ENCODE measurements around the gene TFF3.

TFF3 gene, protein sequence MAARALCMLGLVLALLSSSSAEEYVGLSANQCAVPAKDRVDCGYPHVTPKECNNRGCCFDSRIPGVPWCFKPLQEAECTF

DNA sequence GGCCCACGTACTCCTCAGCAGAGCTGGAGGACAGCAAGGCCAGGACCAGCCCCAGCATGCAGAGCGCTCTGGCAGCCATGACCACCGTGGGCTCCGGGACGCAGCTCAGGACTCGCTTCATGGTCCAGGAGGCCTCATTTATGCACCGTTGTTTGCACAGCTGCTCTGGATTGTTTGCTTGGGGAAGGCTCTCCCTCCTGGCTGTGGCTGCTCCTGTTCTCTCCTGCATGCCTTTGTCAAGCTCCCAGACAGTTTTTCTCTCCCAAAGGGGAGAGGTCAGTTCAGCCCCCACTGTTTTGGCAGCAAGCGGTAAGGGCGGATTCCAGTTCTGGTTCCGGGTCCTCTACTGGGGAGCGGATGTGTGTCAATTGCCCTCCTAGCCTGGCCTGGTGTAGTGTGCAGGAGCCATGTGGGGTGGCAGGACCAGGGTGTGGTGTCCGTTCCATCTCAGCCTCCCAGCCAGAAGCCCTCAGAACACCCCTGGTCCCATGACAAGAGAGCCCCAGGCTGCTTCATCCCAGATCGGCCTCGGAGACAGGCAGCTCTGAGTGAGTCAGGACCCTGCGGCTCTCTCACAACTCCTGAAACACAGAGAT is at the start of gene TFF3:
TSS of gene TFF3 (minus strand) at position 114 of the 596 bp plus-strand sequence. CDS start at position 79, 35 bp downstream.
- DNase-seq (ENCODE audit: low read depth): no peak

DNA sequence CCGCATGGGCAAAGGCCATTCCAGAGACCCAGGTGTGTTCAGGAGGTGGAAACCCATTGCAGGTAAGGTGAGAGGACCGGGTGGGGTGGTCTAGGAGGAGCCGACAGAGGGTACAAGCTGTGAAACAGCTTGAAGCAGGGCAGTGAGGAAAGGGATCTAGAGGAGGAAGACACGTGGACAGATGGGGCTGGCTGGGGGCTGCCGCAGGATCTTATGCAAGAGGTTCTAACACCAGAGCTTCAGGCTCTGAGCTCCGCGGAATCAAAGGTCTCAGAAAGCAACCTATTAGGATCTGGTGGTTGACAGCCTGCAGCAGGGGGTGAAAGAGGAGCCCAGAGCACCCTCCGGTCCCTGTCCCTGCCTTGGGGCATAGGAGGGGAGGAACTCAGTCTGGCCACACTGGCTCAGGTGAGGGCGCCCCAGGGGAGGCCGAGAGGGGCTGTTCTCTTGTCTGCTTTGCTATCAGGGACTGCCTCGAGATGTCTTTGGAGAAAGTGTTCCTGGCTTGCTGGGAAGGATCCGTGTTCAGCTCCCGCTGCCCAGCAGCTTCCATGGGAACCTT is 49.2 kb upstream of the TFF3 start:
- no peak for DNase-seq (ENCODE audit: low read depth)

DNA sequence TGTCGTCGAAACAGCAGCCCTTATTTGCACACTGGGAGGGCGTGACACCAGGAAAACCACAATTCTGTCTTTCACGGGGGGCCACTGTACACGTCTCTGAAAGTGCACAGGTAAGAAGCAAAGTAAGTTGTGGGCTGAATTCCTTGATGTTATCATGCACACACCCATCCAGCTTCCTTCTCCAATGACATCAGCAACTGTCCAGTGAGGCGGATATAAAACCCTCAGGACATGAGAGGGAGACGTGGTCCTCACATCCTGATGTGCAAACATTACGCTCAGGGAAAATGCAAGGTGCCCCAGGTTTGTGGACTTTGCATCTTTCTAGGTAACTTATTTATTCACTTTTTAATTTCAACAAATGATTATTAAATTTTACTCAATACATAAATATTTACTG is 48.1 kb upstream of the TFF3 start:
- no peak for DNase-seq (ENCODE audit: low read depth)

DNA sequence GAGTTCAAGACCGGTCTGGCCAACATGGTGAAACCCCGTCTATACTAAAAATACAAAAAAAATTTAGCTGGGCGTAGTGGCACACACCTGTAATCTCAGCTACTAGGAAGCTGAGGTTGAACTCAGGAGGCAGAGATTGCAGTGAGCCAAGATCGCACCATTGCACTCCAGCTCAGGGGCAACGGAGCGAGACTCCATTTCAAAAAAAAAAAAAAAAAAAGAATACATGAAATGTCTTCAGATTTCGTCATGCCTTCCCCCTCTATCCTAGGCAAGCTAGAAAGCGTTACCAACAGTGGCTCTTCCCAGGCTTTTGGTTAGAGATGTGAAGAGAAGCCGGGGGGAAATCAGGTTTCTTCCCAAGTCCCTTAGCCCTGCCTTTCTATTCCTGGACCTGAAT is 47.5 kb upstream of the TFF3 start:
- no peak for DNase-seq (ENCODE audit: low read depth)

DNA sequence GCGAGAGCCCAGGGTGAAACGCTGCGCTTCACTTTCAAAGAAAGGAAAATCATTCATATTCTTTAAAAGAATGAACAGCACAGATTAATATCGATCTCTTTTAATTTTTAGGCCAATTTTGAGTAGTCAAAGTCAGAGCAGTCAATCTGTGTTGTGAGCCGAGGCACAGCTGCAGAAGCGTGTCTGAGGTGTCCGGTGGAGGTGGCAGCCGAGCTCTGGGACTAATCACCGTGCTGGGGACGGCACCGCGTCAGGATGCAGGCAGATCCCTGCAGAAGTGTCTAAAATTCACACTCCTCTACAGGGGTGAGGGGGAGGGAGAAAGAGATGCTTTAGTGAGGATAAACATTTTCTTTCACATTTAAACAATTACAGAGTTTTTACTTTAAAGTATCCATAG is 47.0 kb upstream of the TFF3 start:
- DNase-seq (ENCODE audit: low read depth): no peak

DNA sequence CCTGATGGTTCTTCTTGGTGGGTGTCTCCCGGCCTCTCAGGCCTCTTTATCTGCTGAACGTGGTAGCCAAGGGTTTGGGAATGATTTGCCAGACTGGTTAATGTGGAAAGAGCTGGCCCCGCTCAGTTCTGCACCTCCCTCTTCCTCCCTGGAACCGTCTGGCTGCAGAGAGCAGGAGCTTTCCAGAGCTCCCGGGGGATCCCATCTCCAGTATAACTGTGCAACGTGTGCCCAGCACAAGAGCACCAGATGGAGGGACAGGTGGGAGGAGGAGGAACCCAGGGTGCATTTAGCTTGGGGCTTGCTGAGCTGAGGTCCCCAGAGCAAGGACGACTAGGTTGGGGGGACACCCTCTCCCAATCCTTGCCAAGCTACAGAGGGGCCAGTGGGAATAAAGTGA is 46.1 kb upstream of the TFF3 start:
- no peak for DNase-seq (ENCODE audit: low read depth)

DNA sequence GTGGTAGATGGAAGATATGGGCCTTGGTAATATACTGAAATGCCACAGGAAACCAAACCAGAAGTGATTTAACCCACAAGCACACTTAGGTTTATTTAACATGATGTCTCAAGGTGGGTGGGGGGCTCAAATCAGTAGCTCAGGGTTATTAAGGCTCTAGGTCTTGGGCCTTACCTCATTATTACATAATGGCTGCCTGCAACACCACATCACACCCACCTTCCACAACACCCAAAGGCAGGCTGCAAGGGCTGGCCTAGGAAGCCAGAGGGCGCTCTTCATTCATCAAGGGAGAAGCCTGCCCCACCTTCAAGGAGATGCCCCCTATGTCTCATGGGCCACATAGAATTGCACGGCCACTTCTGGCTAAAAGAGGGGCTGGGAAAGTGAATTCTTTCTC is 45.1 kb upstream of the TFF3 start:
- no peak for DNase-seq (ENCODE audit: low read depth)

DNA sequence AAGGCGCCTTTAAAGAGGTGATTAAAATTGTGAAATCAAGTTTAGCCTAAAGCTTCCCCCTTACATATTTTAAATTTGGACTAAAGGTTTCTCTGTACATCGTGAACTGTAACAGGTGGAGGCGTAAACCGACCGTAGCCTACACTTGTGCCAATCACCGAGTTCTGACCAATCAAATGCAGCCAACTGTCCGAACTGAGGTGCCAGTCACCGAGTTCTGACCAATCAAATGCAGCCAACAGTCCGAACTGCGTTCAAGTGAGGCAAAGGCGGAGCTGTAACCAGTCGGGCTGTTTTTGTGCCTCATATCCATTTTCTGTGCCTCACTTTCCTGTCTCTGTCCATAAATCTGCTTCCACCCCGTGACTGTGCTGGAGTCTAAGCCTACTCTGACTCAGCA is 43.7 kb upstream of the TFF3 start:
- no peak for DNase-seq (ENCODE audit: low read depth)

DNA sequence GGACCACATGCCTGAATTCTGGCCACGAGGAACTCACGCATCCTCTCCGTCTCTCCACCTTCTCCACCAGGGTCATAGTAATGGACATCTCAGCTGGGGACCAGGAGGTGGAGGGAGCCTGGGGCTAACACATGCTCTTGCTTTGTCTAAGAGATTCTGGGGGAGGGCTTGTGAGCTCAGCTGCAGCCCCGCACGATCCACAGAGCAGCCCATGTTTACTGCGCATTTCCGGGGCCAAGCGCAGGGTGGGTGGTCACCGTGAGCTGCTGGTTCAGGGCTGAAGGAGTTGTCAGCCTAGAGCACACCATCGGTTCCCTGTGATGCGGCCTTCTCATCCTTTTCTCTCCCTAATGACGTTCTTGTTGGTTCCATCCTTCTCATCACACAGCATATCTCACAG is 43.1 kb upstream of the TFF3 start:
- DNase-seq (ENCODE audit: low read depth): no peak

DNA sequence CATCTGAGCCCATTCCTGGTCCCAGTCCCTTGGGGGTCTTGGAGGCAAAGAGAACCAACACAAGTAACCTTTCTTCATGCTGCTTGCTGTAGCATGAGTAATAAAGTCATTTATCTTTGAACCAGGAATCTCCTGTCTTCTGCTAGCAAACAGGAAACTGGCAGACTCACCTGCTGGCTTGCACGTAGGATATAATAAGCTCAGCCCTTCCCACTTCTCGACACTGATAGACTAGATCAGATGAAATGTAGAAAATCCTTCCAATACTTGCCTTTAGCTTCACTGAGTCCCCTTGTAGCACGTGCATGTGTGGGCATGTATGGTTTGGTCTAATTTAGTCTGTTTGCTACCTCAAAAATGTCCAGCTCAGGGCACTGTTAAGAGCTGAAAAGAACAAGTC is 42.1 kb upstream of the TFF3 start:
- no peak for DNase-seq (ENCODE audit: low read depth)

DNA sequence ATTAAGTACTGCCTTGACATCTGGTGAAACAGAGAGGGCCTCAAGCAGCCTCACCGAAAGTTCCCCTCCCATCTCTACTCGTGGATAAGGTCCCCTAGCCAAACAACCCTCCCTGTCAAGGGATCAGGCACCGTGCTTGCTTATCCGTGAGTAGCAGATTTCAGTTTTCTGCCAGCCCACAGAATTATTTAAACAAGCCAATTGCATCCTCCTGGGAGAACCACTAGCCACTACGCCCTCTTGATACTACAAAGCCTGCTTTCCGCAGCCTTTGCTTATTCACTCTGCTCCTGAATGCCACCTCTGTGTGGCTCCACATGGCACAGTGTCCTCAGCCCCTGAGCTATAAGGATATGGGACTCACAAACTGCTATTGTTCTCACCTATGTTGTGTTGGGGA is 41.4 kb upstream of the TFF3 start:
- no peak for DNase-seq (ENCODE audit: low read depth)

DNA sequence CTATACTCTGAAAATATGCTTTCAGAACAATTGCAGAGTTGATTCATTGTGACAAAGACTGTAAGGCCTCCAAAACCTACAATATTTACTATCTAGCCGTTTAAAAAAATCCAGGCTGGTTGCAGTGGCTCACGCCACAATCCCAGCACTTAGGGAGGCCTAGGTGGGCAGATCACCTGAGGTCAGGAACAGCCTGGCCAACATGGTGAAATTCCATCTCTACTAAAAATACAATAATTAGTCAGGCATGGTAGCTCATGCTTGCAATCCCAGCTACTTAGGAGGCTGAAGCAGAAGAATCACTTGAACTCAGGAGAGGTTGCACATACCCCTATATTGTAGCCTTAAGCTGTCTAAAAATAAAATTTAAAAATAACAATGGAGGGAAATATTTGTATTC is 40.8 kb upstream of the TFF3 start:
- no peak for DNase-seq (ENCODE audit: low read depth)

DNA sequence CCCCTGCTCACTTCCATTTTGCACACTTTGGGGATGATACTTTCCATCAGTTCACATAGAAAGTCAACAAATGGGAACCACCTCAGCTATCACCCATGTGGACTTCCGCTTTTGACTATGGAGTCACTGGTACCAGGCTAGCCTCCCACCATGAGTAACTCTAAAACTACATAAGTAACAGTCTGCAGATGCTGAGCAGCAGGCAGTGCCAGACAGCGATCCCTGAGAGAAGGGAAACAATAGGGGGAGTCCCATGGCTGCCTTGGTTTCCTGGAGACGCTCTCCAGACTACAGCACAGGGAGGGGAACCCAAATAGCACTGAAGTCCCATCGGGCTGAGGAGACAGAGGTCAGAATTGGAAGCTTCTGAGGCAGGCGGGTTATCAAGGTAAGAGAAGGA is 38.4 kb upstream of the TFF3 start:
- DNase-seq (ENCODE audit: low read depth): no peak

DNA sequence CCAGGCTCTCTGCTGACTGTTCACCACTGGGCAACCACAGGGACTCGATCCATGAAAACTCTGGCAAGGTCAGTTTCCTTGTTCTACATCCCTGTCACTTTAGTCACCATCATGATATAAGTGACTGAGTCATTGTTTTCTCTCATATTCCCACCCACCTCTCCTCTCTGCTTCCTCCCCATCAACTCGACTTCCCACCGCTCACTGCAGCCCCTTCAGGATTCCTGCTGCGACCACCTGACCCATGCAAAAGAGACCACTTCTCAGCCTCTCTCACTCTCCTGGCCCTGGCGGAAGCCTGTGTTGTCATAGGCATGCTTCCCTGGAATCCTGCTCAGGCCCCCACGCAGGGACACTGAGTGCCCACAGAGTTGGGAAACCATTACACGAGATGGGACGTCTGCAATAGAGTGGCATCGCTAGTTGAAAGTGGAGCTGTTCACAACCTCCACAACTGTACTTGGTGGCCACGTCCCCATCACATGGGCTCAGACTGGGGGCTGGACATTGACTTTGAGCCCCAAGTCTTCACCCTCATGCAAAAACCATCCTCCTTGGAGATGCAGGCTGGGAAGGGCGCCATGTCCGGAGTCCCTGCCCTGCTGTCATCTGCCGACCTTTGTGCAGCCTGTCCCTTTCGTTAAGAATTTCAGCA is 37.4 kb upstream of the TFF3 start:
- no peak for DNase-seq (ENCODE audit: low read depth)

DNA sequence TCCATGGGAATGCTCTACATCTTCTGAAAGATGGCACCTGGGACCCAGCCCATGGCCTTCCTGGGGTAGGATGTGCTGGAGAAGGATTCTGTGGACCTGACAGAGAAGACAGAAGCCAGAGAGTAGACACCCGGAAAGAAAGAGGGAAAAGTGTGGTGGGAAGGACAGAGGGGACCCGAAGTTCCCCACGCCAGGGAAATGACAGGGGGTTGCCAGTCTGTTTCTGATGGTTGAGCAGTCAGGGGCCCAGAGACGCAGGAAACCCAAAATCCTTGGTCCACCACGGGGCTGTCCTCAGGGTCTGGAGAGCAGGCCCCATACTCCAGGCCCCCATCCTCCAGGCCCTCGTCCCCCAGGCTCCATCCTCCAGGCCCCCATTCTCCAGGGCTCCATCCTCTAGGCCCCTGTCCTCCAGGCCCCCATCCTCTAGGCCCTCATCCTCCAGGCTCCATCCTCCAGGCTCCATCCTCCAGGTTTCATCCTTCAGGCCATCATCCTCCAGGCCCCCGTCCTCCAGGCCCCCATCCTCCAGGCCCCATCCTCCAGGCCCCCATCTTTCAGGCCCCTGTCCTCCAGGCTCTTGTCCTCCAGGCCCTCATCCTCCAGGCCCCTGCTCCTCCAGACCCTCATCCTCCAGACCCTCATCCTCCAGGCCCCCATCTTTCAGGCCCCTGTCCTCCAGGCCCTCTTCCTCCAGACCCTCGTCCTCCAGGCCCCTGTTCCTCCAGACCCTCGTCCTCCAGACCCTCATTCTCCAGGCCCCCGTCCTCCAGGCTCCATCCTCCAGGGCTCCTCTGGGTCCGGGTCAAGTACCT is 36.6 kb upstream of the TFF3 start:
- no peak for DNase-seq (ENCODE audit: low read depth)

DNA sequence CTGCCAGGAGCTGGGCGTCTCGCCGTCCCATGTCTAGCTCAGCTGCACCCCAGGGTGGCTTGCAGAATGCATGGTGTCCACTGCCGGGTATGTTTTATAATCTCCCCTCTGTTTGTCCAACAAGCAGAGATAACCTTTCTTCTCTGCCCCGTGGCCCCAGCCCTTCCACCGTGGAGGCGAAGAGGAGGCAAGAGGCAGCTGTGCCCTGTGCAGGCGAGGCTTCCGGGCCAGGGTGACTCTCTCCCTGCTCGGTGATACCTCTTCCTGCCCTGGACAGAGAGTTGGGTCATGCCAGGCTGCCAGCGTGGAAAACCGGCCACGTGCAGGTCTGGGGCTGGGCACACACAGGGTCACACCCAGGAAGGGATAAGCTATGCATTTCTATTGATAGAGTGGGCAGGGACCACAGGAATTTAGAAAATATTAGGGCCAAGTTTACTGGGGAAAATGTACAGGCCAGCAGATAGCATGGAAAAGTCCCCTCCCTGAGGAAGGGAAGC is 35.8 kb upstream of the TFF3 start, which contains the start of gene TFF2:
TSS of gene TFF2 (minus strand) at position 68 of the 500 bp plus-strand sequence. CDS start at position 31, 37 bp downstream.
- no peak for DNase-seq (ENCODE audit: low read depth)

DNA sequence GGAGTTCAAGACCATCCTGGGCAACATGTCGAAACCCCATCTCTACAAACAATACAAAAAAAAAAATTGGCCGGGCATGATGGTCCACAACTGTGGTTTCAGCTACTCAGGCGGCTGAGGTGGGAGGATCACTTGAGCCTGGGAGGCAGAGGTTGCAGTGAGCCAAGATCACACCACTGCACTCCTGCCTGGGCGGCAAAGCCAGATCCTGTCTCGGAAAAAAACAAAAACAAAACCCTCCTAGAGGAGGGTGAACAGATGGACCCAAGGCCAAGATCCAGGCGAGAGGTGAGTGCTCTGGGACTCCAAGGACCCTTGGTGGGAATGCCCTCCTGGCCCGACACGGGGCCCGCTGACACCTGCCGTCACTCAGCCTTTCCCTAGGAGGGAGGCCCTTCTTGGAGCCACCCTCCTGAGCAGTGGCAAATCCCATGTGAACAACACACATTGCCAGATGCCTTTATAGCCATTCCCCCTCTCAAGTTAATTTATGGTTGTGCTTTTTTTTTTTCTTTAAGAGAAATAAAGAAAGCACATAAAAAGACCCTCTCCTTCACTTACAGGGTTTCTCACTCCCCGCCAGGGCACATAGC is 35.2 kb upstream of the TFF3 start:
- no peak for DNase-seq (ENCODE audit: low read depth)

DNA sequence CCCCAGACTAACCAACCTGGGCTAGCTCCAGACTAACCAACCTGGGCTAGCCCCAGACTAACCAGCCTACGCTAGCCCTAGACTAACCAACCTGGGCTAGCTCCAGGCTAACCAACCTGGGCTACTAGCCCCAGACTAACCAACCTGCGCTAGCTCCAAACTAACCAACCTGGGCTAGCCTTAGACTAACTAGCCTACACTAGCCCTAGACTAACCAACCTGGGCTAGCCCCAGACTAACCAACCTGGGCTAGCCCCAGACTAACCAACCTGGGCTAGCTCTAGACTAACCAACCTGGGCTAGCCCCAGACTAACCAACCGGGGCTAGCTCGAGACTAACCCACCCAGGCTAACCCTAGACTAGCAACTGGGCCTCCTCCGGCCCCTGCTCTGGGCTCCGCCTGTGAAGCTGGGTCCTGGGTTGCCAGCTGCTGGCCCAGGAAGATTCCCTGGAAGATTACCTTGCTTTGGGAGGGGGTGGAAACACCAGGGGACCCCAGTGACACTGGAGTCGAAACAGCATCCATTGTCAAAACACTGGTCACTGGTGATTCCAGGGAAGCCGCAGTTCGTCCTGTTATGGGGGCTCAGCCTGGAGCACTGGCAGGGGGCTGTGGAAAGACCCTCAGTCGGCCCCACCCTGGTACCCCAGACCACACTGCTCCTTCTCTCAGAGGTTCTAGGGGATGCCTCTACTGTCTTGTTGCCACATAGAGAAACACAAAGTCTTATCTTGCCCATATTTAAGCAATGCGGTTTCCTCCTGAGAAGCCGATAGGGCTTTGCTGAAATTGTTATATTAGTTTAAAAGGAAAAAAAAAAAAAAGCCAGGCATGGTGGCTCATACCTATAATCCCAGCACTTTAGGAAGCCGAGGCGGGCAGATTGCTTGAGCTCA is 34.5 kb upstream of the TFF3 start:
- DNase-seq (ENCODE audit: low read depth): no peak

DNA sequence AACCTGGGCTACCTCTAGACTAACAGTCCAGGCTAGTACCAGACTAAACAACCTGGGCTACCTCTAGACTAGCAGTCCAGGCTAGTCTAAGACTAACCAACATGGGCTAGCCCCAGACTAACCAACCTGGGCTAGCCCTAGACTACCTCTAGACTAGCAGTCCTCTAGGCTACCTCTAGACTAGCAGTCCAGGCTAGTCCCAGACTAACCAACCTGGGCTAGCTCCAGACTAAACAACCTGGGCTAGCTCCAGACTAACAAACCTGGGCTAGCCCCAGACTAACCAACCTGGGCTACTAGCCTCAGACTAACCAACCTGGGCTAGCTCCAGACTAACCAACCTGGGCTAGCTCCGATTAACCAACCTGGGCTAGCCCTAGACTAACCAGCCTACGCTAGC is 33.6 kb upstream of the TFF3 start:
- no peak for DNase-seq (ENCODE audit: low read depth)

DNA sequence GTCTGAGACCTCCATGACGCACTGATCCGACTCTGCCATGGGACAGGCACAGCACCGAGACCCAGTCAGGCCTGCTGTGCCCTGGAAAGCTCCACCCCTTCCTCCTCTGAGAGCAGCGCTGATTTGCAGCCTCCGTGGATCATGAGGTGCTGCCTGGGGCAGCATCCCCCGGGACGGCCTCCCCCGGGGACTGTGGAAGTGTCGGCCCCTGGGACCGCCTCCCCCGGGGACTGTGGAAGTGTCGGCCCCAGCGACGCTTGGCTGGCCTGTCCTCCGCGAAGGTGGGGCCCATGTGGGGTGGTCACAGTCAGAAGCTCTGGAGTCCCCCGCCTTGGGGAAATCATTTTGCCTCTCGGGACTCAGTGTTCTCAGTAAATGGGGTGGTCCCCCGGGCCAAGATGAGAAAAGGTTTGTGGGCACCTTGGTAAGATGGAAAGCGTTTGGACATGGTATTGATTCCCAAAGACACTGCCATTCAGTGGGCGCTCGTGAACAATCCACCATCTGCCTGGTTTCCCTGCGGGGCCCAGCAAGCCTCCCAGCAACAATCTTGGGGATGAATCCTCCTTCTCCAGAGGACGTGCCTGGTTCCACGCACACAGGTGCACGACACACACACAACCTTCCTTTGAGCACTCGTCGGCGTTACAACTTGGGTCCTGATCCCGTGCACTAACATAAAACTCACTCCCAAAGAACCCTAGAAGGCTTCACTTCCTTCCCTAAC is 32.6 kb upstream of the TFF3 start:
- DNase-seq (ENCODE audit: low read depth): no peak

Data from T-helper 22 cell (primary cell).